ENCODE measurements around the gene DOK7. TPM values are rescaled to one million over a fixed set of nuclear protein-coding genes. Genes with fewer than 3 reads are reported as not detected.
A peak's percentile ranks its signal among the peaks of the same experiment; 100 is the strongest.

DOK7 gene
- total and polyA plus RNA-seq, 2 experiments from 2014 or later, result 0.23 to 1.8 TPM

DNA sequence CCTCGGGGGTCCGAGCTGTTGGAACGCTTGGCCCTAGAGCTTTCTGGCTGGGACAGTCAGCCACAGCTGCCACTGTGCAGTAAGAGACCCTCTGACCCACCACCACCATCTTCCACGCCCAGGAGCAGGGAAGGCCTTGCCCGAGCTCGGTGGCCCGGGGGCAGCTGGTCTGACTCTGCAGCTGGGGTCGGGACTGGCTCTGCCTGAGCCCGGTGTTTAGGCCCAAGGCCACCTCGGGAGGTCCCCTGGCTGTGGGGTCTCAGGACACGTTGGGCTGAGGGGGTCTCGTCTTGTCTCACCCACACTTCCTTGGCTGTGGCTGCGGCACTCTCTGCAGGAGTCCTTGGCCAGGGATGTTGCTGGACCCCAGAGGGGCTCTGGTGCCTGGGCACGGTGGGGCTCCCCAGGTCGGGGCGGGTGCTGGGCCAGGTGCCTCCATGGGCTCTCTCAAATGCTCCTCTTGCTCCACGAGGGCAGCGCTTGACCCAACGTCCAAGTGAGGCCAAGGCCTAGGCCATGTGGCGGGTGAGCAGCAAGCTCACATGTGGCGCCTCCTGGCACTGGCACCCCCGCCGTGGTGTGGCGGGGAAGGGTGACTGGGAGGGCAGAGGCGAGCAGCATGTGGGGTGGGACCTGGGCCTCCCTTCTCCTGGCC is 22.9 kb downstream of the DOK7 start:
- no peak for DNase-seq (ENCODE audit: low spot score)
- Histone ChIP-seq H3K79me2 (no peaks in the 10 kb centered on the region), H3K4me3 (no peak overlapping the region), H3K9me3 (ENCODE audit: low read depth) (no peaks in the 10 kb centered on the region), H3K27me3 (peaks cover 6% of the 10 kb centered on the region), H3K36me3 (replicated peaks; ENCODE audit: insufficient read depth, low read depth) (no peaks in the 10 kb centered on the region), H3K27ac (no peak overlapping the region), H4K20me1 (ENCODE audit: insufficient read depth, poor library complexity, severe bottlenecking) (no peaks in the 10 kb centered on the region), H2AFZ (no peak overlapping the region), H3K9me2 (replicated peaks; ENCODE audit: insufficient read depth) (no peaks in the 10 kb centered on the region), H3K4me1 (ENCODE audit: insufficient read depth) (peaks cover 13% of the 10 kb centered on the region), H3K4me2 (peak overlapping the region; percentile 44)
- TF ChIP-seq EZH2phosphoT487 (IDR thresholded peaks at IDR 0.05; ENCODE audit: low read depth, severe bottlenecking, unreplicated experiment), result no peak
- TF ChIP-seq, protein P1, sequence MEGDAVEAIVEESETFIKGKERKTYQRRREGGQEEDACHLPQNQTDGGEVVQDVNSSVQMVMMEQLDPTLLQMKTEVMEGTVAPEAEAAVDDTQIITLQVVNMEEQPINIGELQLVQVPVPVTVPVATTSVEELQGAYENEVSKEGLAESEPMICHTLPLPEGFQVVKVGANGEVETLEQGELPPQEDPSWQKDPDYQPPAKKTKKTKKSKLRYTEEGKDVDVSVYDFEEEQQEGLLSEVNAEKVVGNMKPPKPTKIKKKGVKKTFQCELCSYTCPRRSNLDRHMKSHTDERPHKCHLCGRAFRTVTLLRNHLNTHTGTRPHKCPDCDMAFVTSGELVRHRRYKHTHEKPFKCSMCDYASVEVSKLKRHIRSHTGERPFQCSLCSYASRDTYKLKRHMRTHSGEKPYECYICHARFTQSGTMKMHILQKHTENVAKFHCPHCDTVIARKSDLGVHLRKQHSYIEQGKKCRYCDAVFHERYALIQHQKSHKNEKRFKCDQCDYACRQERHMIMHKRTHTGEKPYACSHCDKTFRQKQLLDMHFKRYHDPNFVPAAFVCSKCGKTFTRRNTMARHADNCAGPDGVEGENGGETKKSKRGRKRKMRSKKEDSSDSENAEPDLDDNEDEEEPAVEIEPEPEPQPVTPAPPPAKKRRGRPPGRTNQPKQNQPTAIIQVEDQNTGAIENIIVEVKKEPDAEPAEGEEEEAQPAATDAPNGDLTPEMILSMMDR (IDR thresholded peaks at IDR 0.05; ENCODE audit: poor library complexity), result no peak
- TF ChIP-seq EZH2 (IDR thresholded peaks at IDR 0.05; ENCODE audit: borderline replicate concordance), result no peak
- 74% methylated on average over 25 of the region's 25 CpGs for WGBS (ENCODE audit: low lambda C conversion rate, missing lambda C conversion rate)

DNA sequence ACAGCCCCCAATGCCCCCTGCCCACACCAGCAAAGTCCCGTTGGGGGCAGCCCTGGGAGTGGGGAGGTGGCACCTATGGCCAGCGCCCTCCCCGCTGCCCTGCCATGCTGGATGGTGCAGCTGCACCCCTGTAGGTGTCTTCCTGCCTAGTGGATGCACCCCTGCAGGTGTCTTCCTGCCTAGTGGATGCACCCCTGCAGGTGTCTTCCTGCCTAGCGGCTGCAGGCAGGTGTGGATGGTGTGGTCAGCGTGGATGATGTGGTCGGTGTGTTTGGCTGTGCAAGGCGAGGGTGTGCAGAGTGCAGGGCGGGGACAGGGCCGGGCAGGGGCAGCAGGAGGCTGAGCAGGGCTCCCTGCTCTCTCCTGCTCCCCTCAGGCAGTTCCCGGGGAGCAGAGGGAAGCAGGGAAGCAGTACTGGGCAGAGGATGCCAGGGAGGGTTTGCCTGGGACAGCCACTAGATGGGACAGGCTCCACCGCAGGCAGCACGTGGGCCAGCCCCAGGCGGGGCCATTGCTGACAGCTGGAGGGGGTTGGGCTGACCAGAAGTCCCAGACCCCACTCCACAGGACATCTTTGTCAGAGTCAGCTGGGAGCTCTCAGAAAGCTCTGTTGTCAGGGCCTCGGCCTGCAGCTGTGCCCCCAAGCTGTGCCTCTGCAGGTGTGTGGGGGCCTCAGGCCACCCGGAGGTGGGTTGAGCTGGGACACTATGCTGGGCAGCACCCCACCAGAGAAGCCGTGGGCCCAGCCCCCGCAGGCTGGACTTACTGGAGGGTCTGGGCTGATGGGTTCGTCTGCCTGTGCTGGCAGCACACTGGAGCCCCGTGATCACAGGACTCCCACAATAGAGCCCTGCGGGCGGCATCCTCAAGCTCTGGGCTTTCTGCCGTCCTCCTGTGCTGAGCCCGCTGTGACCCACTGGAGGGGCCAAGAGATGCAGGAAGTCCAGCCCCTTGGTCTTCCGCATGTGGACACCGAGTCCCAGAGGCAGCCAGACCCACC is 23.7 kb downstream of the DOK7 start:
- H3K27me3 ChIP-seq, result peaks cover 13% of the 10 kb centered on the region
- no peaks in the 10 kb centered on the region for H3K9me3 ChIP-seq (ENCODE audit: low read depth)
- DNase-seq (ENCODE audit: low spot score), result no peak
- no peaks in the 10 kb centered on the region for H3K9me2 ChIP-seq (replicated peaks; ENCODE audit: insufficient read depth)
- TF ChIP-seq EZH2 (IDR thresholded peaks at IDR 0.05; ENCODE audit: borderline replicate concordance) (no peak), EZH2phosphoT487 (IDR thresholded peaks at IDR 0.05; ENCODE audit: low read depth, severe bottlenecking, unreplicated experiment) (no peak)
- TF ChIP-seq, protein P1 (IDR thresholded peaks at IDR 0.05; ENCODE audit: poor library complexity), result no peak
- no peak overlapping the region for H3K4me3 ChIP-seq
- H3K4me2 ChIP-seq, result no peak overlapping the region
- whole genome bisulfite sequencing (ENCODE audit: low lambda C conversion rate, missing lambda C conversion rate), result 78% methylated on average over 25 of the region's 25 CpGs
- H3K27ac ChIP-seq, result no peak overlapping the region
- no peaks in the 10 kb centered on the region for H3K36me3 ChIP-seq (replicated peaks; ENCODE audit: insufficient read depth, low read depth)
- H3K79me2 ChIP-seq, result no peaks in the 10 kb centered on the region
- no peaks in the 10 kb centered on the region for H4K20me1 ChIP-seq (ENCODE audit: insufficient read depth, poor library complexity, severe bottlenecking)
- no peak overlapping the region for H2AFZ ChIP-seq
- H3K4me1 ChIP-seq (ENCODE audit: insufficient read depth), result peaks cover 13% of the 10 kb centered on the region

DNA sequence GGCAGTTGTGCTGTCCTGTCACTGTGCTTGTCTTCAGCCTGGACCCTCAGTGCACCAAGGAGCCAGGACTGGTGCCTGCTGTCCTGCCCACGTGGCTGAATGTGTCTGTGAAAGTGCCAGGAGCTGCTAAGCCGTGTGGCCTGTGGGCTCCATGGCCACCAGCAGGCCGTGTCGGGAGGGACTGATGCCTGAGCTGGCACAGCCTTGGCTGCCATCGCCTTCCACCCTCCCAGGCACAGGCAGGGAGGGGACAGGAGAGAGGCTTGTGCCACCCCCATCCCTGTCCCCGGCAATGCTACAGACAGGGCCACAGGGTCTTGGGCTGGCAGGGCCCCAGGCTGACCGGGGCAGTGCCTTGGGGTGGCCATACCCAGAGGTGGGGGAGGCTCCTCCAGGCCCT is 24.8 kb downstream of the DOK7 start:
- Histone ChIP-seq H3K4me2 (no peak overlapping the region), H3K27me3 (peaks cover 22% of the 10 kb centered on the region)
- WGBS (ENCODE audit: low lambda C conversion rate, missing lambda C conversion rate), result 91% methylated on average over 7 of the region's 7 CpGs

More for the DNA sequence above, 24.8 kb downstream of the DOK7 start:
- Histone ChIP-seq H3K79me2 (no peaks in the 10 kb centered on the region), H3K4me1 (ENCODE audit: insufficient read depth) (peaks cover 13% of the 10 kb centered on the region), H3K9me3 (ENCODE audit: low read depth) (no peaks in the 10 kb centered on the region), H2AFZ (no peak overlapping the region), H3K27ac (no peak overlapping the region), H4K20me1 (ENCODE audit: insufficient read depth, poor library complexity, severe bottlenecking) (no peaks in the 10 kb centered on the region), H3K4me3 (no peak overlapping the region), H3K9me2 (replicated peaks; ENCODE audit: insufficient read depth) (no peaks in the 10 kb centered on the region), H3K36me3 (replicated peaks; ENCODE audit: insufficient read depth, low read depth) (no peaks in the 10 kb centered on the region)
- DNase-seq (ENCODE audit: low spot score), result no peak
- TF ChIP-seq EZH2phosphoT487 (IDR thresholded peaks at IDR 0.05; ENCODE audit: low read depth, severe bottlenecking, unreplicated experiment) (no peak), EZH2 (IDR thresholded peaks at IDR 0.05; ENCODE audit: borderline replicate concordance) (no peak)
- TF ChIP-seq, protein P1 (IDR thresholded peaks at IDR 0.05; ENCODE audit: poor library complexity), result no peak

Data from hepatocyte (in vitro differentiated cells).